ENCODE data around the gene FAM184A.

The FAM184A gene

GRCh38 chr6:118965371-118965770, 113.1 kb downstream of the FAM184A start:
- DNase-seq (ENCODE audit: low read depth in 2 of 2), result no peak

DNA sequence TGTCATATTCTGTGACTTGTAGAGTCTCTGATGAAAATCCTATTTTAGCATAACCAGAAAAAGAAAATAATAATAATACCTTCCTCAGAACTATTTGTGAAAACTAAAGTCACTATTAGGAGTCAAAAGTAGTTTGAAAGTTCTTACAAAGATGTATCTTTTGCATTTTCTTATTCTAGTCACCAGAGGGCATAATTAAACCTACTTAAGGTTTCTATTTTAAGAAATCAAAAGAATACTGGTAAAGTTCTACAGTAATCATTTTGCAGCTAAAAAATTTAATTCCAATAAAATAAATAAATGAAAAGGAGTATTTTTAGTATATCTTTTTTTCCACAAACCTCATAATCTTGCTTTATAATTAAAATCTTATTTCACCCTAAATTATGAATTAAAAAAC, 115.5 kb downstream of the FAM184A start:
- DNase-seq (ENCODE audit: low read depth in 2 of 2), result no peak

DNA sequence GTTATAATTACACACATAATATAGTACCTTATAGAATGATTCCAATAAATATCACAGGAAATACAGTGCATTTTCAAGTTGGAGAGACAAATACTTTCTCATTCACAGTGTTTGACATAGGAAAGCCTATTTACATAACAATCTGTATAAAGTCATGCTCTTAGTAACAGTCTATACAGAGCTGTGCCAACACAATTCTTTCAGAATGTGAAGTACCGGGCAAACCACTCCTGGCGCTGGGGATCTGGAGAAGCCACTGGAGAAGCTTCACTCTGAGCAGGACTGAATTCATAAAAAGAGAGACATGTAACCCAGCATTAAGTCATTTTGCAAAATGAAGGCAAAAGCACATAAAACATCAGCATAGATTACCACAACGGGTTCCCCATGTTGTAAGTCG, 118.6 kb downstream of the FAM184A start:
- no peak for DNase-seq (ENCODE audit: low read depth in 2 of 2)

DNA sequence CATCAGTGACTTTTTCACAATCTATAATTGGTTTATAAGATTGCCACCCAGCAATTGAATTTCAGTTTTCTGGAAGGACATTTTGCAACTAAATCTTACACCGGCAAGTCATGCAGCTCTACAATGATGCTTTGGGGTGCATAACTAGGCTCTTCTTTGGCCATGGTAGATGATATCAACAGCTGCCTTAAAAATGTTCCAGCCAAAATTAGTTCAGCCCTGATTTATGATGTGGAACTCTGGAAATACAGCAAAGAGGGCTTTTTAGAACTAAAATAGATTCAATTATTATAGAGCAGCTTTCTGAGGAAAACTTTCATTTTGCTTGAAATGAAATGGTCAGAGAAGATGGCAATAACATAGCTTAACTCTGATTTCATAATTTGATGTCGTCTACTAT, 125.1 kb downstream of the FAM184A start:
- DNase-seq (ENCODE audit: low read depth in 2 of 2), result no peak

DNA sequence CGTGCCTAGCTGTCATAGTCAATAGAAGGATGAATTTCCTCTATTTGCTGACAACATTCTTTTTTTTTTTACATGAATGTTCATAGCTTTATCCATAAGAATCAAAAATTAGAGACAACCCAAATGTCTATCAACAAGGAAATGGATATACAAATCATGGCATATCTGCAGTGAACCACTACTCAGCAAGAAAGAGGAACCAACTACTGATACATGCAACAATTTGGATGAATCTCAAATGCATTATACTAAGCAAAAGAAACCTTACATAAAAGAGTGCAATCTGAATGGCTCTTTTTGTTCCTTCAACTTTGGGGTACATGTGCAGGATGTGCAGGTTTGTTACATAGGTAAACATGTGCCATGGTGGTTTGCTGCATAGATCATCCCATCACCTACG, 125.8 kb downstream of the FAM184A start:
- DNase-seq (ENCODE audit: low read depth in 2 of 2), result no peak

DNA sequence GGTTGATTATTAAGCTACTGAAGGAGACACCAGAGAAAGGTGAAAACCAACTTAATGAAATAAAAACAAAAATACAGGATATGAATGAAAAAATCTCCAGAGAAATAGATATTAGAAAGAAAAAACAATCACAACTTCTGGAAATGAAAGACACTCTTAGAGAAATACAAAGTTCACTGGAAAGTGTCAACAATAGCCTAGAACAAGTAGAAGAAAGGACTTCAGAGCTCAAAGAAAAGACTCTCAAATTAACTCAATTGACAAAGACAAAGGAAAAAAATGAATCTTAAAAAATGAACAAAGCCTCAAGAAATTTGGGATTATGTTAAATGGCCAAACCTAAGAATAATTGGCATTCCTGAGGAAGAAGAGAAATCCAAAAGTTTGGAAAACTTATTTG, 133.2 kb downstream of the FAM184A start:
- no peak for DNase-seq (ENCODE audit: low read depth in 2 of 2)

DNA sequence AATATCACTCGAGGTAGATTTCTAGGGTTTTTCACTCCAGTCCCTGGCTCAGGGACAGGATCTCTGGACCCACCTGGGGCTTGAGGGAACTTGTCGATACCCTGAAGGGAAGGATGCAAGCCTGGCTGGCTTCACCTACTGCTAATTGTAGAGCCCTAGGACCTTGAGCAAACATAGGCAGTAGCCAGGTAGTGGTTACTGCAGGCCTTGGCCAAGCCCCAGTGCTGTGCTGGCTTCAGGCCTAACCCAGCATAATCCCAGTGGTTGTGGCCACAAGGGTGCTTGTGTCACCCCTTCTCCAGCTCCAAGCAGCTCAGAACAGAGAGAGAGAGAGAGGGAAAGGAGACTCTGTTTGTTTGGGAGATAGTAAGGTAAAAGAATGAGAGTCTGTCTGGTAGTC, 137.7 kb downstream of the FAM184A start:
- no peak for DNase-seq (ENCODE audit: low read depth in 2 of 2)

DNA sequence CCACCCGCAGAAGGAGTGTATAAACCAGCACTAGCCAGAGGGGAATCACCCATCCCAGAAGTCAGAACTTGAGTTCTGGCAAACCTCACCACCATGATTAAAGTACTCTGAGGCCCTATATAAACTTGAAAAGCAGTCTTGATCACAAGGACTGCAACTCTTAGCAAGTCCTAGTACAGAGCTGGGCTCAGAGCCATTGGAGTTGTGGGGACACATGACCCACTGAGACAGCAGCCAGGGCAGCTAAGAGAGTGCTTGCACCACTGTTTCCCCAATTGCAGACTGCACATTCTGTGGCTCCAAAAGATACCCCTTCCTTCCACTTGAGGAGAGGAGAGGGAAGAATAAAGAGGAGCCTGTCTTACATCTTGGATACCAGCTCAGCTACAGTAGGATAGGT, 138.8 kb downstream of the FAM184A start:
- no peak for DNase-seq (ENCODE audit: low read depth in 2 of 2)

- no peak for DNase-seq (ENCODE audit: low read depth in 2 of 2)
Measured at GRCh38 chr6:118935978-118936703, 142.3 kb downstream of the FAM184A start.

GRCh38 chr6:118935331-118935668, 143.2 kb downstream of the FAM184A start:
- DNase-seq (ENCODE audit: low read depth in 2 of 2), result no peak

DNA sequence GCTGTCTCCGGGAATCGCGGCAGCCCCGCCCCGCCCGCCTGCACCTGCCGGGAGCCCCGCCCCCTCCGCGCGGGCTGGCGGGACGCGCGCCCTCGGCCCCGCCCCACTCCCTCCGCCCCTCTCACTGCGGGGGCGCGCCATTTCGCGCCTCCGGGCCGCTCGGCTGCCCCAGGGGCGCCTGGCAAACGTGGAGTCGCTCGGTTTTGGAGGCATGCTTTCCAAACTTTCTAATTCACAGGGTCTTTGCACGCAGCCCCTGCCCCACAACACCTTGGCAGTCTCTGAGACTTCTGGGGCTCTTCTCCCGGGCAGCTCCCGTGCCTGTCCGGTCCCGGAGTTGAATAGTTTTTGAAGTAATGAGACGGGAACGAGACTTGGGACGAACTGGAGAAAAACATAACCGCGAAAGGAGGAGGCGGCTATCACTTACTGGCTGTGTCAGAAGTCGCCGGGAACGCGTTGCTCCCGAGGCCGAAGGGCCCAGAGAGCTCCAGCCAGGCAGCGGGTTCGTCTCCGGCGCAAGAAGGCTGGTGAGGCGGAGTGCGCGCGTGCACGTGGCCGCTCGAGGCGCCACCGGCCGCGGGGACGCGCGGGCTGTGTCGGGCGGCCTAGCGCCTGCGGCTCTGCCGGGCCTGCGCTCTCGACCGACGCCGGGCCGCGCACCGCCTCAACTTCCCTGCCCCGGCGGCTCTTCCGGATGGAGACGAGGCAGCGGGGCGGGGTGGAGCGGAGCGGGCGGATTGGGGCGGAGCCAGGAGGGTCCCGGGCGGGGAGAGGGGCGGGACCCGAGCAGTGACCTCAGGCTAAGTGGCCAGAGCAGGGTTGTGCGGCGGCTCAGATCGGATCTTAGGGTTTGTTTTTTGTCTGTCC, 143.8 kb downstream of the FAM184A start, which contains the start of gene MCM9:
Gene MCM9 (minus strand): TSS at position 699 of the 870 bp plus-strand sequence. CDS start 3,436 bp downstream, outside the sequence.
- DNase-seq (ENCODE audit: low read depth in 2 of 2), result peak; percentile 70 to 86

DNA sequence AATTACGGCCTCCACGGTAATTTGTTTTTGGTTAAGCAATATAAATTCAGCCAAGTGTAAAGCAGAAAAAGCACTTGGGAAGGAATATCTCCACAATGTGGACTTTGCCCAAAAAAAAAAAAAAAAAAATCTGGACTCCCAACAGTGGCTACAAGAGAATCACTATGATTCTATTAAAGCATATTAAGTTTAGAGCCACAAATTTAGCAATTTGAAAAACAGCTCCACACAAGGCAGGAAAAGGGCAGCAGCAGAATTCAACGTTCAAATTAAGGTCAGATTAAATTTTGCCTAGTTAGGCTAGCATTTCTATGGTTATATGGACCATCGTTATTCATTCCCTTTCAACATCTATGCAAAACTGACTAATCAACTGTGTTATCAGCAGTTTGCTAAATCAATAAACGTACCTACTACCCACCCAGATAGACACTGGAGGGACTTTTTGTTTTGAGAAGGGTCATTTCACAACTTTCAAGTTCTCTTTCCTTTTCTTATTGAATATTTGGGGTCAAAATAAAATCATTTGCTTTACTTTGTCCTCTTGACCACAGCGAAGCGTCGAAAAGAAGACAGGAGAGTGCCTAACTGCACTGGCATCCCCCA, 144.5 kb downstream of the FAM184A start:
- DNase-seq (ENCODE audit: low read depth in 2 of 2), result no peak

GRCh38 chr6:118932421-118932820, 146.0 kb downstream of the FAM184A start:
- DNase-seq (ENCODE audit: low read depth in 2 of 2), result no peak

DNA sequence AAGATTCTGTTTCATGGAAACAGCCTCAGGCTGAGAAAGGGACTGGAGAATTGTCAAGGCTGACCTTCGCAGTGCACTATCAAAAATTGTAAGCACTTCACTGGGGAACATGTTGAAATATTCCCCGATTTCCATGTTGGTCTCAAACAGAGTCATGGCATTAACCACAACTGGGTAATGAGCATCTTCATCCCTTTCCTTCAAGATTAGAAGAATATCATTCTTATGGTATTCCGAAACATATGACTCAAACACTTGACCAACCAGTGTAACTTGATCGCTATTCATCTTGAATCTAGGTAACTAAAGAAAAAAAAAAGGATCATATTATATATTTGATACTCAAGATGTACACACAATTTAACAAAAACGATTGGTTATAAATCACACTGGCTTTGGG, 147.0 kb downstream of the FAM184A start:
- no peak for DNase-seq (ENCODE audit: low read depth in 2 of 2)

GRCh38 chr6:118930680-118931079, 147.8 kb downstream of the FAM184A start:
- DNase-seq (ENCODE audit: low read depth in 2 of 2), result no peak

GRCh38 chr6:118923035-118923434, 155.4 kb downstream of the FAM184A start:
- DNase-seq (ENCODE audit: low read depth in 2 of 2), result no peak

DNA sequence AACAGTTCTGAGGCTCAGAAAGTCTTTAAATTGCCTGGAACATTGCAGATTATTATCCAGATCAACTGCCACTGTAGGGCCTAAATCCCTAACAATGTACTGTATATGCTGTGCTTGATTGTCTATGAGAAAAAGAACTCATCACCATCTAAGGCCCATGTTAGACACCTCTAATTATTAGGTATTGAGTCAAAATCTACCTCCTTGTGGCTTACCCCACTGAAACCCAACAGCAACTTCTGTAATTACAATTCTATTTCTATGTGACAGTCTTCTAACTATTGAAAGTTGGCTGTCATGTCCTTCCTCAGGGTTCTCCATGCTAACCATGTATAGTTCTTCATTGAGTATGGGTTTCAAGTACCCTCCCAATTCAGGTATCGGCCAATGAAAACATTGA, 157.4 kb downstream of the FAM184A start:
- no peak for DNase-seq (ENCODE audit: low read depth in 2 of 2)

DNA sequence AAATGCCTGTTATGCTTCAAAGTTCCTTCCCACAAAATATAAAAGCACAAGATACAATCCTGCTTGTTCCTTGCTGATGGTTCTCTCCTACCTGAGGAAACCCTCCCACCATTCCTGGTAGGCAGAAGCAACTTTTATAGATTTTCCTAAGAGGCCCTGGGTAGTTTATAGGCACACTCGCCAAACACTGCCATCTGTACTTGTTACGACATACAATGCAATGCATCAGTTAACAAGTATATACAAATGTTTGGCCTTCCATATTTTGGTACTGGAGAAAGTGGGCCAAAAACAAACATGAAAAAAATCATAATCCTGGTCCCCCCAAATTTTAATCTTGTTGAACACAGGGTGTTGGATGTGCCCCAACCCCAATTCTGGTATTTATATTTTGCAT, 160.1 kb downstream of the FAM184A start:
- no peak for DNase-seq (ENCODE audit: low read depth in 2 of 2)

GRCh38 chr6:118917546-118918328, 160.7 kb downstream of the FAM184A start:
- DNase-seq (ENCODE audit: low read depth in 2 of 2), result no peak

- DNase-seq (ENCODE audit: low read depth in 2 of 2), result no peak
Measured at GRCh38 chr6:118914598-118914997, 163.9 kb downstream of the FAM184A start.

DNA sequence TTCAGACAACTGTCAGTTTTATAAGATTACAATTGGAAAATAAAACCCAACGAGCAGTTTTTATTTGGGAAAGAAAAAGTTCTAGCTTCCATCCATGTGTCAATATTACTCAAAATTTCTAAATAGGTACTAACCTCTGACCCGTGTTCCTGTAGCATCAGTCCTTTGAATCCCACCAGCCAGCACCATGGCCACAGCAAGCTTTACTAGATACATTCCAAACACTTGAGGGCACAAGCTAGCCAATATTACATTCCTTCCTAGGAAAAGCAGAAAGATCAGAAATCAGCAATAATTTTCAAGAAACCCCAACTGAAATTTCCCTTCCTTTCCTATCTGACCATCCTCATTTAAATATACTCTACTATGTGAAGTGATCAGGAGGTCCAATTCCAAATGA, 165.3 kb downstream of the FAM184A start:
- no peak for DNase-seq (ENCODE audit: low read depth in 2 of 2)

DNA sequence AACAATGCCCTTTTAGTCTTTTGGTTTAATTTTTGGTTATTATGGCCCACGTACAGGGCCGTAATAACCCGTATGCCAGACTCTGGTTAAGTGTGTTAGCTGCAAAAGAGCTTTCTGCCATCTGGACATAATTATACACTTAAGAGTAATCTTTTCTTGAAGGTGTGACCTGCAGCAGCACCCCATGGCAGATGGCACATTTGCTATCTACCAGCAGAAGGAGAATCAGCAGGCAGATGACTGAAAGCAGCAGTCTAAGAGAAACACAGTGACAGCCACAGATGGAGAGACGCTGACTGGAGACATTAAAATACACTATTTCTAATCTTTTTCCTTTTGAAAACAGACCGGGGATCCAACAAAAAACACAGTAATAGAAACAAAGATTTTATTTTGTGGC, 165.8 kb downstream of the FAM184A start:
- no peak for DNase-seq (ENCODE audit: low read depth in 2 of 2)

Measured in stimulated activated CD4-positive, alpha-beta T cell treated with anti-CD3 and anti-CD28 coated beads, Interleukin-12 subunit alpha, Interleukin-12 subunit beta, amount 100 ng/mL, for 24 hours (primary cell).